ENCODE data around the gene EP400.

EP400 gene

DNA sequence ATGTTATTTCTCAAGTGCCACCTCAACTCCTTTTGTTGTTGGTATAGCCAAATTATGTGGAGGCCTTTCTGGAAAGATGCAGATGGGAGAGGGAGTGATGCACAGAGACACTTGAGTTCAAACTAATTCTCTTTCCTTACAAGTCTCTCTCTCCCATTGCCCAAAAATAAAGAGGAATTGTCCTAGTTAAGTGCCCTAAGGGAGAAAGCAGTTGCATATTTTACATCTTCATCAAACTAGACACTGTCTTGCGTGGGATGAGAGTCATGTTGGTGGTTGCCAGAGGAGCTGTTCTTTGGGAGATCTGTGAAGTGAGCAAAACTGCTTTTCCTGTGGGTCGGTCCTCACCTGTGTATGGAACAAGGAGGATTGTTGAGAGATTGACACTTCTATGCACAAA, 72.2 kb downstream of the EP400 start:
- TF ChIP-seq, protein P1, sequence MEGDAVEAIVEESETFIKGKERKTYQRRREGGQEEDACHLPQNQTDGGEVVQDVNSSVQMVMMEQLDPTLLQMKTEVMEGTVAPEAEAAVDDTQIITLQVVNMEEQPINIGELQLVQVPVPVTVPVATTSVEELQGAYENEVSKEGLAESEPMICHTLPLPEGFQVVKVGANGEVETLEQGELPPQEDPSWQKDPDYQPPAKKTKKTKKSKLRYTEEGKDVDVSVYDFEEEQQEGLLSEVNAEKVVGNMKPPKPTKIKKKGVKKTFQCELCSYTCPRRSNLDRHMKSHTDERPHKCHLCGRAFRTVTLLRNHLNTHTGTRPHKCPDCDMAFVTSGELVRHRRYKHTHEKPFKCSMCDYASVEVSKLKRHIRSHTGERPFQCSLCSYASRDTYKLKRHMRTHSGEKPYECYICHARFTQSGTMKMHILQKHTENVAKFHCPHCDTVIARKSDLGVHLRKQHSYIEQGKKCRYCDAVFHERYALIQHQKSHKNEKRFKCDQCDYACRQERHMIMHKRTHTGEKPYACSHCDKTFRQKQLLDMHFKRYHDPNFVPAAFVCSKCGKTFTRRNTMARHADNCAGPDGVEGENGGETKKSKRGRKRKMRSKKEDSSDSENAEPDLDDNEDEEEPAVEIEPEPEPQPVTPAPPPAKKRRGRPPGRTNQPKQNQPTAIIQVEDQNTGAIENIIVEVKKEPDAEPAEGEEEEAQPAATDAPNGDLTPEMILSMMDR (IDR thresholded peaks at IDR 0.05; ENCODE audit: insufficient read depth, low read depth, low read length, missing control alignments) = no peak
- DNase-seq (ENCODE audit: low read depth) = no peak
- no peak overlapping the region for H3K4me3 ChIP-seq (ENCODE audit: low read length)

- TF ChIP-seq, protein P1 (IDR thresholded peaks at IDR 0.05; ENCODE audit: insufficient read depth, low read depth, low read length, missing control alignments) = no peak
- DNase-seq (ENCODE audit: low read depth) = no peak
- H3K4me3 ChIP-seq (ENCODE audit: low read length) = no peak overlapping the region
Observed at GRCh38 chr12:132023658-132024057, 73.9 kb downstream of the EP400 start.

DNA sequence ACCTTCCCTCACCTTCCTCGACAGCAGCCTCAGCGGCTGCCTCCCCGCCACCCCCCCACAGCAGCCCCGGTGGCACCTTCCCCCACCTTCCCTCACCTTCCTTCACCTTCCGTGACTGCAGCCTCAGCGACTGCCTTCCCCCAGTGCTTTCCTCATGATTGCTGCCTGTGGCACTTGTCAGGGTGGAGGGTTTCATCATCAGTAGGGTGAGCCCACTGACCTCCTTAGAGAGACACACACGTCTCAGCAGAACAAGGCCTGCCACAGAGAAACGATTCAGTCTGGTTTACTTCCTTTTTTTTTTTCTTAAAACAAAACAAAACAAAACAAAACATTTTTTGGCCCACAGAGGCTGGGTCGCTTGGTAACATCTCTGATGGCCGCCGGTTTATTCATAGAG, 75.0 kb downstream of the EP400 start:
- TF ChIP-seq, protein P1 (IDR thresholded peaks at IDR 0.05; ENCODE audit: insufficient read depth, low read depth, low read length, missing control alignments) = no peak
- H3K4me3 ChIP-seq (ENCODE audit: low read length) = no peak overlapping the region
- DNase-seq (ENCODE audit: low read depth) = no peak

- TF ChIP-seq, protein P1 (IDR thresholded peaks at IDR 0.05; ENCODE audit: insufficient read depth, low read depth, low read length, missing control alignments) = no peak
- no peak overlapping the region for H3K4me3 ChIP-seq (ENCODE audit: low read length)
- DNase-seq (ENCODE audit: low read depth) = no peak
Observed at GRCh38 chr12:132025526-132025925, 75.8 kb downstream of the EP400 start.

DNA sequence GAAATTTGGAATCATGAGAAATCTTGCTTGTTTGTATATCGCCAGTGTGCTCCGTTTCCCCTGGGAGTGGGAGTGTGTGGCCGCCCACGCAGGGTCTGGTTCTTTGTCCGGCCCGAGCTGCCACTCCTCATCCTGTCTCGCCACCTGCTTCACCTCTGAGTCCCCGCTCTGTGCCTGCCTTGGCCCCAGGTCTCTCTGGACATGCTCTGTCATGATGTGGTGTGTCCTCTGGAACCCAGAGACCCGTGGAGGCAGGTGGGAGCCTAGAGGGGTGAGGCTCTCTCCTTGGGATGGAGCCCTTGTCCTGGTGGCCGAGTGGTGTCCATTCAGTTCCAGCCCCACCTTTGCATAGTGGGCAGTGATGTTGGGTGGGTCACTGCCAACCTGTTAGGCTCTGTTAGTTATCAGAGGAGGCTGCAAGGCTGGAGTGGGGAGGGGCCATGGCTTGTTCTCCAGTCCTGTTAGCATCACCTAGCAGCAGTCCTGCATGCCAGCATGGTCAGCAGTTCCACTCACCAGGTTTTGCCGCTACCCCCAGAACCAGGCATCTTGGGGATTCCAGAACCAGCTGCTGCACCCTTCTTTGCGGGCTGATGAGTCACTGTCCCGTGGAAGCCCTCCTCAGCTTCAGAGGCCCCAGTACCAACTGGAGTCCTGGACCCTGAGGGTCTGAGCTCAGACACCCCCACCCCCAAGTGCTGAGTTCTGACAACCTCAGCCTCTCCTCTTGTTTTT, 76.5 kb downstream of the EP400 start:
- DNase-seq (ENCODE audit: low read depth) = no peak
- no peak overlapping the region for H3K4me3 ChIP-seq (ENCODE audit: low read length)
- TF ChIP-seq, protein P1 (IDR thresholded peaks at IDR 0.05; ENCODE audit: insufficient read depth, low read depth, low read length, missing control alignments) = no peak

DNA sequence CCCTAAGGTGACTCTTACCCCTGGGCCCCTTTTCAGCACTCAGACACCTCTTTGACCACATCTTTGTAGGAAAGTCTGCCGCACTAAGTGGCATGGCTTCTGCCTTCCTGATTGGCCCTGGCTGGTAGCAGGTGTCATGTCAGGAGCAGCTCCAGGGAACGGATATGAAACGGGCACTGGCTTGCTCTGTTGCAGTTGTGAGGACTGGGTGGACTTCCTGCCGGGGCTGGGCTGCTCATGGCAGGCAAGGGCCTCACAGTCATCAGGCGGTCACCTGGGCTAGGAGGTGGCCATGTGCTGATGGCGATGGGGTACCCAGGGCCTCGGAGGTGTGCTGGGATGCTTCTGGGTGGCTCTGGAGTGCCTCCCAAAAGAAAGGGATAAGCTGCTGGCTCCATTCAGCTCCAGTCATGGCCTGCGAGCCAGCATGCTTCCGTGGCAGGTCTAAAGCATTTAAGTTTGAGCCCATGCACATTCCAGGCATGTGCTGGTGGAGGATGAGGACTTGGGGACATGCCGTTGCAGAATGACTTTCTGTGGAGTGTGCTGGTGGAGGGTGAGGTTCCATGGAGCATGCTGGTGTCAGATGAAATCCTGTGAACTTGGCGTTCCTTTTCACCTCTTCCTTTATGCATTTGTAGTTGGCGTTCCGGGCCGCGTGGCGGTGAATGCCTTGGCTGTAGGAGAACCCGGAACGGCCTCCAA, 77.2 kb downstream of the EP400 start:
- no peak overlapping the region for H3K4me3 ChIP-seq (ENCODE audit: low read length)
- DNase-seq (ENCODE audit: low read depth) = no peak
- TF ChIP-seq, protein P1 (IDR thresholded peaks at IDR 0.05; ENCODE audit: insufficient read depth, low read depth, low read length, missing control alignments) = no peak

Data from epithelial cell of esophagus (primary cell).